ENCODE results near the gene KCNIP3.

KCNIP3 gene

GRCh38 chr2:95294579-95295250 lies 2.4 kb upstream of the KCNIP3 start:
- no peak for DNase-seq (ENCODE audit: extremely low read depth in 1 of 2, low read depth in 1 of 2)

- DNase-seq (ENCODE audit: extremely low read depth in 1 of 2, low read depth in 1 of 2) = no peak
These were observed 1.8 kb upstream of the KCNIP3 start for GRCh38 chr2:95295376-95295775.

GRCh38 chr2:95296011-95296410 lies 1.1 kb upstream of the KCNIP3 start:
- DNase-seq (ENCODE audit: extremely low read depth in 1 of 2, low read depth in 1 of 2) = no peak

GRCh38 chr2:95297639-95298395 lies 670 bp downstream of the KCNIP3 start:
- no peak for DNase-seq (ENCODE audit: extremely low read depth in 1 of 2, low read depth in 1 of 2)

- DNase-seq (ENCODE audit: extremely low read depth in 1 of 2, low read depth in 1 of 2) = no peak
These were observed 1.5 kb downstream of the KCNIP3 start for GRCh38 chr2:95298486-95299111.

GRCh38 chr2:95299961-95300360 lies 2.8 kb downstream of the KCNIP3 start:
- no peak for DNase-seq (ENCODE audit: extremely low read depth in 1 of 2, low read depth in 1 of 2)

GRCh38 chr2:95300450-95300849 lies 3.3 kb downstream of the KCNIP3 start:
- no peak for DNase-seq (ENCODE audit: extremely low read depth in 1 of 2, low read depth in 1 of 2)

GRCh38 chr2:95301186-95301585 lies 4.0 kb downstream of the KCNIP3 start:
- no peak for DNase-seq (ENCODE audit: extremely low read depth in 1 of 2, low read depth in 1 of 2)

GRCh38 chr2:95301876-95302641 lies 4.9 kb downstream of the KCNIP3 start:
- DNase-seq (ENCODE audit: extremely low read depth in 1 of 2, low read depth in 1 of 2) = no peak

GRCh38 chr2:95303191-95303919 lies 6.2 kb downstream of the KCNIP3 start:
- no peak for DNase-seq (ENCODE audit: extremely low read depth in 1 of 2, low read depth in 1 of 2)

GRCh38 chr2:95305380-95306061 lies 8.4 kb downstream of the KCNIP3 start:
- DNase-seq (ENCODE audit: extremely low read depth in 1 of 2, low read depth in 1 of 2) = no peak

GRCh38 chr2:95306336-95306895 lies 9.3 kb downstream of the KCNIP3 start:
- no peak for DNase-seq (ENCODE audit: extremely low read depth in 1 of 2, low read depth in 1 of 2)

GRCh38 chr2:95307036-95307435 lies 9.9 kb downstream of the KCNIP3 start:
- DNase-seq (ENCODE audit: extremely low read depth in 1 of 2, low read depth in 1 of 2) = no peak

- DNase-seq (ENCODE audit: extremely low read depth in 1 of 2, low read depth in 1 of 2) = no peak
These were observed 10.7 kb downstream of the KCNIP3 start for GRCh38 chr2:95307878-95308277.

- no peak for DNase-seq (ENCODE audit: extremely low read depth in 1 of 2, low read depth in 1 of 2)
These were observed 11.4 kb downstream of the KCNIP3 start for GRCh38 chr2:95308426-95308990.

- DNase-seq (ENCODE audit: extremely low read depth in 1 of 2, low read depth in 1 of 2) = no peak
These were observed 12.5 kb downstream of the KCNIP3 start for GRCh38 chr2:95309599-95309998.

GRCh38 chr2:95310216-95310615 lies 13.1 kb downstream of the KCNIP3 start:
- DNase-seq (ENCODE audit: extremely low read depth in 1 of 2, low read depth in 1 of 2) = no peak

- no peak for DNase-seq (ENCODE audit: extremely low read depth in 1 of 2, low read depth in 1 of 2)
These were observed 13.5 kb downstream of the KCNIP3 start for GRCh38 chr2:95310651-95311050.

GRCh38 chr2:95311815-95312542 lies 14.8 kb downstream of the KCNIP3 start:
- no peak for DNase-seq (ENCODE audit: extremely low read depth in 1 of 2, low read depth in 1 of 2)
